HepG2 (cell line): Measurements from ENCODE around the gene SBNO1. TPM values are rescaled to one million over a fixed set of nuclear protein-coding genes. Genes with fewer than 3 reads are reported as not detected.
A peak's percentile ranks its signal among the peaks of the same experiment; 100 is the strongest.

Source experiments
- ATRX ChIP-seq: sonication (generic); formaldehyde crosslinking; IDR thresholded peaks from 2 replicates; pipeline ENCODE4 v1.4.0; 2020; ENCODE audit warnings: missing genetic modification reagents, borderline replicate concordance
- FUBP1 ChIP-seq: sonication (generic); formaldehyde crosslinking; IDR thresholded peaks from 2 replicates; pipeline ENCODE4 v1.5.1; 2020; ENCODE audit warnings: missing genetic modification reagents, mild to moderate bottlenecking, borderline replicate concordance
- KAT2B ChIP-seq: fragments of 150-350 bp; IDR thresholded peaks from 2 replicates; pipeline ENCODE4 v1.6.1; 2014; ENCODE audit warnings: low read depth, low read length, borderline replicate concordance
- PPARG ChIP-seq: conservative IDR thresholded peaks from 2 replicates; pipeline ENCODE4 v1.6.1; 2016; ENCODE audit warnings: missing biosample characterization, missing genetic modification reagents
- RARG ChIP-seq: sonication (generic); formaldehyde crosslinking; IDR thresholded peaks from 2 replicates; pipeline ENCODE4 v1.4.0; 2020; ENCODE audit warnings: low read depth, mild to moderate bottlenecking, missing genetic modification reagents
- RERE ChIP-seq: IDR thresholded peaks from 2 replicates; pipeline ENCODE4 v1.6.1; 2016; ENCODE audit warnings: low read depth, missing genetic modification reagents, missing compliant biosample characterization
- TARDBP ChIP-seq: sonication (generic); formaldehyde crosslinking; IDR thresholded peaks from 2 replicates; pipeline ENCODE4 v1.8.0; 2022; ENCODE audit warnings: mild to moderate bottlenecking, missing genetic modification reagents
- TBL1XR1 ChIP-seq: fragments of 150-350 bp; IDR thresholded peaks from 2 replicates; pipeline ENCODE4 v1.6.1; 2014; ENCODE audit warnings: borderline replicate concordance, low read length; ENCODE audit not compliant: partially characterized antibody
- U2AF2 ChIP-seq: fragments of 200-400 bp; formaldehyde crosslinking; IDR thresholded peaks from 2 replicates; pipeline ENCODE4 v1.6.1; 2017; ENCODE audit warnings: low read depth, mild to moderate bottlenecking, low read length
- ZBTB4 ChIP-seq: sonication (generic); formaldehyde crosslinking; IDR thresholded peaks from 2 replicates; pipeline ENCODE4 v1.4.0; 2020; ENCODE audit warnings: missing genetic modification reagents, mild to moderate bottlenecking, borderline replicate concordance
- ZBTB7A ChIP-seq: sonication (generic); formaldehyde crosslinking; IDR thresholded peaks from 2 replicates; pipeline ENCODE4 v1.8.0; 2022; ENCODE audit warnings: mild to moderate bottlenecking, missing genetic modification reagents
- ZNF510 ChIP-seq: sonication (generic); formaldehyde crosslinking; IDR thresholded peaks from 2 replicates; pipeline ENCODE4 v1.4.0; 2020; ENCODE audit warnings: low read depth, mild to moderate bottlenecking, missing genetic modification reagents
- polyA plus RNA-seq, 8 experiments: library from polyadenylated mRNA; depleted of rRNA in 3 of 8; stranded (reverse) in 7 of 8; unstranded in 1 of 8; fragments of >200 nt; fragmentation: Illumina TruSeq in 4 of 8; extraction: Trizol in 4 of 8; gene quantifications; 2 replicates each; pipeline versions ENCODE4 v1.2.1 to v1.2.3, GENCODE V29; 2011 to 2016; ENCODE audit warnings: low read depth in 4 of 8, missing spikeins in 1 of 8, mixed read lengths in 1 of 8; ENCODE audit not compliant: insufficient read depth in 1 of 8
- total RNA-seq, 5 experiments: library from RNA; depleted of rRNA; stranded (reverse); fragments of >200 nt; fragmentation: Illumina TruSeq; extraction: Trizol; gene quantifications; 2 replicates each; pipeline ENCODE4 v1.2.3, GENCODE V29; 2016; ENCODE audit warnings: low read depth in 1 of 5
- TF ChIP-seq, protein P1 (sequence below): sonication (generic); formaldehyde crosslinking; IDR thresholded peaks from 2 replicates; pipeline ENCODE4 v1.8.0; 2022; ENCODE audit warnings: mild to moderate bottlenecking, missing genetic modification reagents, moderate library complexity
- TF ChIP-seq, protein P2 (sequence below): IDR thresholded peaks from 2 replicates; pipeline ENCODE4 v1.6.1; 2016; ENCODE audit warnings: low read depth, borderline replicate concordance
- TF ChIP-seq, protein P3 (sequence below): sonication (generic); formaldehyde crosslinking; IDR thresholded peaks from 2 replicates; pipeline ENCODE4 v1.8.0; 2022; ENCODE audit warnings: mild to moderate bottlenecking, missing genetic modification reagents; ENCODE audit not compliant: insufficient replicate concordance

Gene SBNO1
- total and polyA plus RNA-seq, 2 of the 13 experiments (the other 11 are each of a cell fraction or from before 2014, with no cell fraction given), result 10.9 to 40.2 TPM

- no peak for TF ChIP-seq ZBTB4
- no peak for TF ChIP-seq U2AF2
- peak; percentile 82; the same call in 1 of the 2 replicates for TF ChIP-seq ZNF510 (CRISPR knock-in tag)
- no peak for TF ChIP-seq ZBTB7A (CRISPR knock-in tag)
- no peak for TF ChIP-seq ATRX (CRISPR knock-in tag)
- TF ChIP-seq, protein P1, sequence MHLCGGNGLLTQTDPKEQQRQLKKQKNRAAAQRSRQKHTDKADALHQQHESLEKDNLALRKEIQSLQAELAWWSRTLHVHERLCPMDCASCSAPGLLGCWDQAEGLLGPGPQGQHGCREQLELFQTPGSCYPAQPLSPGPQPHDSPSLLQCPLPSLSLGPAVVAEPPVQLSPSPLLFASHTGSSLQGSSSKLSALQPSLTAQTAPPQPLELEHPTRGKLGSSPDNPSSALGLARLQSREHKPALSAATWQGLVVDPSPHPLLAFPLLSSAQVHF (CRISPR knock-in tag), result no peak
- TF ChIP-seq, protein P2, sequence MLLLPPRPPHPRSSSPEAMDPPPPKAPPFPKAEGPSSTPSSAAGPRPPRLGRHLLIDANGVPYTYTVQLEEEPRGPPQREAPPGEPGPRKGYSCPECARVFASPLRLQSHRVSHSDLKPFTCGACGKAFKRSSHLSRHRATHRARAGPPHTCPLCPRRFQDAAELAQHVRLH (CRISPR knock-in tag), result no peak
- no peak; the same call in 1 of the 2 replicates for TF ChIP-seq TARDBP (CRISPR knock-in tag)
- no peak for TF ChIP-seq RERE (CRISPR knock-in tag)
- TF ChIP-seq RARG (CRISPR knock-in tag), result no peak
- TF ChIP-seq, protein P3, sequence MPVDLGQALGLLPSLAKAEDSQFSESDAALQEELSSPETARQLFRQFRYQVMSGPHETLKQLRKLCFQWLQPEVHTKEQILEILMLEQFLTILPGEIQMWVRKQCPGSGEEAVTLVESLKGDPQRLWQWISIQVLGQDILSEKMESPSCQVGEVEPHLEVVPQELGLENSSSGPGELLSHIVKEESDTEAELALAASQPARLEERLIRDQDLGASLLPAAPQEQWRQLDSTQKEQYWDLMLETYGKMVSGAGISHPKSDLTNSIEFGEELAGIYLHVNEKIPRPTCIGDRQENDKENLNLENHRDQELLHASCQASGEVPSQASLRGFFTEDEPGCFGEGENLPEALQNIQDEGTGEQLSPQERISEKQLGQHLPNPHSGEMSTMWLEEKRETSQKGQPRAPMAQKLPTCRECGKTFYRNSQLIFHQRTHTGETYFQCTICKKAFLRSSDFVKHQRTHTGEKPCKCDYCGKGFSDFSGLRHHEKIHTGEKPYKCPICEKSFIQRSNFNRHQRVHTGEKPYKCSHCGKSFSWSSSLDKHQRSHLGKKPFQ (CRISPR knock-in tag), result no peak
- no peak for TF ChIP-seq FUBP1 (CRISPR knock-in tag)
- no peak for TF ChIP-seq KAT2B
- no peak for TF ChIP-seq PPARG (CRISPR knock-in tag)
- no peak for TF ChIP-seq TBL1XR1
Observed at GRCh38 chr12:123293178-123293760, 71.4 kb downstream of the SBNO1 start (continued).
